ENCODE data around the gene ZNF14. TPM values are rescaled to one million over a fixed set of nuclear protein-coding genes. Genes with fewer than 3 reads are reported as not detected.

ZNF14 gene
- total RNA-seq, 1 donor from 2014 or later, result 3.4 TPM

- DNase-seq (ENCODE audit: low spot score), result peak; percentile 99
- Mint-ChIP-seq H3K27me3 (ENCODE audit: low read depth) (no peaks in the 10 kb centered on the region), H3K36me3 (ENCODE audit: low read depth) (peaks cover 2% of the 10 kb centered on the region), H3K27ac (ENCODE audit: unreplicated experiment) (peak within 1 kb of the TSS; percentile 97), H3K4me1 (ENCODE audit: low read depth) (peaks cover 24% of the 10 kb centered on the region), H3K9me3 (ENCODE audit: low read depth) (no peaks in the 10 kb centered on the region), H3K4me3 (ENCODE audit: unreplicated experiment) (peak within 1 kb of the TSS; percentile 92)
- peak; percentile 67 for TF ChIP-seq CTCF (IDR thresholded peaks at IDR 0.05)
Observed at GRCh38 chr19:19663256-19664120, 69.4 kb downstream of the ZNF14 start, which contains the start of gene ATP13A1. TSS of gene ATP13A1 (minus strand) at chr19:19663676. CDS start at chr19:19663666, 10 bp downstream.

DNA sequence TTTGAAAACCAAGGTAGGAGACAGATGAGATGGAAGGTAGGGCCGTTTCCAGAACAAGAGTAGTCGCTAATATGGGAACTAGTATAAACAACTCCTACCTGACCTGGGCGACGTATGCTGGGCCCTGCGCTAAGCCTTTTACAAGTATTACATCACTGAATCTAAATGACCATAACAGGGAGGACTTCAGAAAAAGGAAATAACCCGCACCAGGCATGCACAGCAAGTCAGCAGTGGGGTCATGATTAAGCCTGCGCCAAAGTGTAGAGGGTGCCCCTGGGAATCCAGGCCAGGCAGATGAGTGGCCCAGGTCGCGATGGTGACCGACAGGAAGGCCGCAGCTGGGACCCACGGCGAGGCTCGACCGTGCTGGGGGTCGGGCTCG, 70.0 kb downstream of the ZNF14 start:
- no peaks in the 10 kb centered on the region for H3K27me3 Mint-ChIP-seq (ENCODE audit: low read depth)
- peak overlapping the region; percentile 83 for H3K4me3 Mint-ChIP-seq (ENCODE audit: unreplicated experiment)
- TF ChIP-seq CTCF (IDR thresholded peaks at IDR 0.05), result no peak
- H3K4me1 Mint-ChIP-seq (ENCODE audit: low read depth), result peaks cover 19% of the 10 kb centered on the region
- peak overlapping the region; percentile 64 for H3K27ac Mint-ChIP-seq (ENCODE audit: unreplicated experiment)
- DNase-seq (ENCODE audit: low spot score), result no peak
- H3K9me3 Mint-ChIP-seq (ENCODE audit: low read depth), result no peaks in the 10 kb centered on the region
- peaks cover 7% of the 10 kb centered on the region for H3K36me3 Mint-ChIP-seq (ENCODE audit: low read depth)

DNA sequence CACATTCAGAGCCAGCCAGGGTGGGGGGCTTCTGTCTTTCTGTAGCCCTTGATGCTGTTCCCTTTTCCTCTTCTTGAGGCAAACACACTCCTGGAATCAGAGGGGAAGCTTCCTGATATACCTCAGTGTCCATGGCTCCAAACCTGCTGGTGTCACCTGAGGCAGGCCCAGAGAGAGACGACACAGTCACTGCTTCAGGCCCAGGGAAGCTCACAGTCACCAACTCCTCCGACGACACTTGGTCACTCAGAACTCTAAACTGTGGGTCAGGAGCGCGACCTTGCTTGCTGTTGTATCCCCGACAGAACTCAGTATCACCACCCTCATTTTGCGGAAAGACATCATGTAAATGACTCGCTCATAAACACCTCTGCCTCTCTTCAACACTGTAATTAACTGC, 70.6 kb downstream of the ZNF14 start:
- DNase-seq (ENCODE audit: low spot score), result no peak
- TF ChIP-seq CTCF (IDR thresholded peaks at IDR 0.05), result no peak
- Mint-ChIP-seq H3K27me3 (ENCODE audit: low read depth) (no peaks in the 10 kb centered on the region), H3K36me3 (ENCODE audit: low read depth) (peaks cover 9% of the 10 kb centered on the region), H3K9me3 (ENCODE audit: low read depth) (no peaks in the 10 kb centered on the region), H3K4me3 (ENCODE audit: unreplicated experiment) (peak overlapping the region; percentile 83), H3K4me1 (ENCODE audit: low read depth) (peaks cover 19% of the 10 kb centered on the region), H3K27ac (ENCODE audit: unreplicated experiment) (peak overlapping the region; percentile 49)

GRCh38 chr19:19661675-19662251, 71.1 kb downstream of the ZNF14 start:
- peak; percentile 39 for DNase-seq (ENCODE audit: low spot score)
- Mint-ChIP-seq H3K27me3 (ENCODE audit: low read depth) (no peaks in the 10 kb centered on the region), H3K9me3 (ENCODE audit: low read depth) (no peaks in the 10 kb centered on the region), H3K27ac (ENCODE audit: unreplicated experiment) (peak overlapping the region; percentile 49), H3K4me3 (ENCODE audit: unreplicated experiment) (peak overlapping the region; percentile 83), H3K36me3 (ENCODE audit: low read depth) (peaks cover 9% of the 10 kb centered on the region), H3K4me1 (ENCODE audit: low read depth) (peaks cover 19% of the 10 kb centered on the region)
- no peak for TF ChIP-seq CTCF (IDR thresholded peaks at IDR 0.05)

- H3K4me3 Mint-ChIP-seq (ENCODE audit: unreplicated experiment), result no peak overlapping the region
- H3K27me3 Mint-ChIP-seq (ENCODE audit: low read depth), result no peaks in the 10 kb centered on the region
- DNase-seq (ENCODE audit: low spot score), result no peak
- H3K9me3 Mint-ChIP-seq (ENCODE audit: low read depth), result no peaks in the 10 kb centered on the region
- TF ChIP-seq CTCF (IDR thresholded peaks at IDR 0.05), result no peak
- H3K27ac Mint-ChIP-seq (ENCODE audit: unreplicated experiment), result no peak overlapping the region
- H3K36me3 Mint-ChIP-seq (ENCODE audit: low read depth), result peaks cover 10% of the 10 kb centered on the region
- peaks cover 19% of the 10 kb centered on the region for H3K4me1 Mint-ChIP-seq (ENCODE audit: low read depth)
Observed at GRCh38 chr19:19661141-19661674, 71.7 kb downstream of the ZNF14 start.

Data from chondrocyte (in vitro differentiated cells).